ENCODE results near the gene CCDC47. TPM values are rescaled to one million over a fixed set of nuclear protein-coding genes. Genes with fewer than 3 reads are reported as not detected.

The CCDC47 gene
- total RNA-seq, 1 donor: 77.1 TPM

- H3K4me3 ChIP-seq (ENCODE audit: insufficient read depth, low read length): no peak overlapping the region
- peaks cover 15% of the 10 kb centered on the region for H4K20me1 ChIP-seq (ENCODE audit: insufficient read depth, low read length)
- H3K27ac ChIP-seq (ENCODE audit: low read depth, low read length): no peak overlapping the region
- H3K36me3 ChIP-seq (ENCODE audit: insufficient read depth, low read length): peaks cover 93% of the 10 kb centered on the region
- no peak for TF ChIP-seq CTCF (IDR thresholded peaks at IDR 0.05; ENCODE audit: extremely low read depth, low read depth, low read length)
- H3K9me3 ChIP-seq (ENCODE audit: low read depth, low read length): no peaks in the 10 kb centered on the region
- no peak overlapping the region for H3K4me2 ChIP-seq (ENCODE audit: insufficient read depth, low read length)
- H3K27me3 ChIP-seq (ENCODE audit: insufficient read depth, low read length): no peaks in the 10 kb centered on the region
- H3K79me2 ChIP-seq (ENCODE audit: insufficient read depth, low read length): peaks cover 50% of the 10 kb centered on the region
- H3K4me1 ChIP-seq (ENCODE audit: insufficient read depth, low read length): peaks cover 7% of the 10 kb centered on the region
- DNase-seq (ENCODE audit: insufficient read length, low spot score, missing footprints): no peak
- no peak overlapping the region for H2AFZ ChIP-seq (ENCODE audit: low read length)
Observed at GRCh38 chr17:63820963-63821561, 47.7 kb upstream of the CCDC47 start.

- TF ChIP-seq CTCF (IDR thresholded peaks at IDR 0.05; ENCODE audit: extremely low read depth, low read depth, low read length): no peak
Observed at GRCh38 chr17:63819585-63820537, 46.5 kb upstream of the CCDC47 start.

GRCh38 chr17:63819131-63819530 is 45.7 kb upstream of the CCDC47 start:
- Histone ChIP-seq H3K27ac (ENCODE audit: low read depth, low read length) (no peak overlapping the region), H3K36me3 (ENCODE audit: insufficient read depth, low read length) (peaks cover 95% of the 10 kb centered on the region), H3K27me3 (ENCODE audit: insufficient read depth, low read length) (no peaks in the 10 kb centered on the region), H3K4me3 (ENCODE audit: insufficient read depth, low read length) (no peak overlapping the region), H3K79me2 (ENCODE audit: insufficient read depth, low read length) (peaks cover 31% of the 10 kb centered on the region), H3K4me2 (ENCODE audit: insufficient read depth, low read length) (no peak overlapping the region), H4K20me1 (ENCODE audit: insufficient read depth, low read length) (peaks cover 13% of the 10 kb centered on the region), H2AFZ (ENCODE audit: low read length) (no peak overlapping the region), H3K9me3 (ENCODE audit: low read depth, low read length) (no peaks in the 10 kb centered on the region), H3K4me1 (ENCODE audit: insufficient read depth, low read length) (peaks cover 2% of the 10 kb centered on the region)
- DNase-seq (ENCODE audit: insufficient read length, low spot score, missing footprints): peak; percentile 26
- TF ChIP-seq CTCF (IDR thresholded peaks at IDR 0.05; ENCODE audit: extremely low read depth, low read depth, low read length): no peak

More at GRCh38 chr17:63819585-63820537, 46.5 kb upstream of the CCDC47 start:
- H3K4me3 ChIP-seq (ENCODE audit: insufficient read depth, low read length): no peak overlapping the region
- H4K20me1 ChIP-seq (ENCODE audit: insufficient read depth, low read length): peaks cover 13% of the 10 kb centered on the region
- peaks cover 2% of the 10 kb centered on the region for H3K4me1 ChIP-seq (ENCODE audit: insufficient read depth, low read length)
- no peak overlapping the region for H2AFZ ChIP-seq (ENCODE audit: low read length)
- H3K36me3 ChIP-seq (ENCODE audit: insufficient read depth, low read length): peaks cover 95% of the 10 kb centered on the region
- H3K9me3 ChIP-seq (ENCODE audit: low read depth, low read length): no peaks in the 10 kb centered on the region
- no peak overlapping the region for H3K27ac ChIP-seq (ENCODE audit: low read depth, low read length)
- peak; percentile 9 for DNase-seq (ENCODE audit: insufficient read length, low spot score, missing footprints)
- peaks cover 38% of the 10 kb centered on the region for H3K79me2 ChIP-seq (ENCODE audit: insufficient read depth, low read length)
- H3K27me3 ChIP-seq (ENCODE audit: insufficient read depth, low read length): no peaks in the 10 kb centered on the region
- H3K4me2 ChIP-seq (ENCODE audit: insufficient read depth, low read length): no peak overlapping the region
